GM12878 (cell line): ENCODE measurements around the gene PTPRM. TPM values are rescaled to one million over a fixed set of nuclear protein-coding genes. Genes with fewer than 3 reads are reported as not detected.

Experiments
- ATAC-seq: fragments of 200-7000 bp; cut with Tn5 transposase; 3 replicates; pipeline ENCODE4 v1.9.1; 2020; ENCODE audit warnings: mild to moderate bottlenecking, moderate library complexity
- BruUV-seq: library from RNA; stranded (reverse); fragments of 400-500 nt; replicated peaks from 2 replicates; lab custom pipeline; 2021; lab: Mats Ljungman, UMichigan
- CTCF ChIA-PET: fragments of 300-600 bp; sonication (Branson Sonifier 250); formaldehyde crosslinking; extraction: SDS; loops from one replicate; lab custom pipeline; 2021; ENCODE audit warnings: inconsistent platforms; lab: Yijun Ruan, JAX
- POLR2A ChIA-PET: fragments of 350-600 bp; formaldehyde crosslinking; extraction: SDS; loops from one replicate; lab custom pipeline; 2021; ENCODE audit warnings: inconsistent platforms; lab: Charles Lee
- RAD21 ChIA-PET: fragments of 300-600 bp; sonication (Branson Sonifier 250); formaldehyde crosslinking; loops from one replicate; lab custom pipeline; 2023; ENCODE audit warnings: antibody characterized with exemption; ENCODE audit not compliant: unreplicated experiment; lab: Charles Lee
- SMC1A ChIA-PET: fragments of 300-600 bp; sonication (Branson Sonifier 250); formaldehyde crosslinking; loops from one replicate; lab custom pipeline; 2023; ENCODE audit not compliant: unreplicated experiment, uncharacterized antibody; lab: Charles Lee
- DNase-seq: peaks from one replicate; pipeline ENCODE4 v3.0.0-alpha.2; 2011; ENCODE audit warnings: low read depth, low spot score
- FAIRE-seq: peaks from 3 replicates; lab custom pipeline; 2011; peaks lifted over from hg19 to GRCh38; lab: Jason Lieb, UNC
- H2AFZ ChIP-seq: 2 replicates; pipeline ENCODE4 v1.6.0; 2011; ENCODE audit warnings: low read depth, low read length, control low read depth; ENCODE audit not compliant: control insufficient read depth
- H3K27ac ChIP-seq: 2 replicates; pipeline ENCODE4 v1.5.1; 2011; ENCODE audit warnings: control low read depth; ENCODE audit not compliant: control insufficient read depth, insufficient read depth
- H3K27me3 ChIP-seq, 2 experiments: replicated peaks in 1 of 2; 2 replicates each; pipeline versions ENCODE4 v1.6.0 to v1.6.1; 2011; ENCODE audit warnings: low read length in 1 of 2; ENCODE audit not compliant: control insufficient read depth in 2 of 2, insufficient read depth in 2 of 2
- H3K36me3 ChIP-seq, 2 experiments: 2 replicates each; pipeline ENCODE4 v1.5.1; 2011; ENCODE audit warnings: low read length in 1 of 2; ENCODE audit not compliant: control insufficient read depth in 2 of 2, insufficient read depth in 2 of 2
- H3K4me1 ChIP-seq: 2 replicates; pipeline ENCODE4 v1.6.1; 2011; ENCODE audit warnings: mild to moderate bottlenecking, low read length, moderate library complexity, mixed read lengths; ENCODE audit not compliant: control insufficient read depth, insufficient read depth
- H3K4me2 ChIP-seq: 2 replicates; pipeline ENCODE4 v1.6.0; 2011; ENCODE audit warnings: control low read depth; ENCODE audit not compliant: control insufficient read depth, insufficient read depth
- H3K4me3 ChIP-seq: fragments of 200-600 bp; sonication (generic); 2 replicates; pipeline ENCODE4 v1.5.1; 2016
- H3K79me2 ChIP-seq: 2 replicates; pipeline ENCODE4 v1.6.0; 2011; ENCODE audit warnings: low read length; ENCODE audit not compliant: control insufficient read depth, insufficient read depth
- H3K9ac ChIP-seq: 2 replicates; pipeline ENCODE4 v1.8.0; 2011; ENCODE audit warnings: low read length, control low read depth, mixed read lengths; ENCODE audit not compliant: control insufficient read depth, insufficient read depth
- H3K9me3 ChIP-seq: replicated peaks from 3 replicates; pipeline ENCODE4 v1.5.1; 2011; ENCODE audit warnings: mild to moderate bottlenecking, low read length; ENCODE audit not compliant: control insufficient read depth, insufficient read depth
- H4K20me1 ChIP-seq: 2 replicates; pipeline ENCODE4 v1.6.0; 2011; ENCODE audit not compliant: control insufficient read depth, insufficient read depth
- BMI1 ChIP-seq: fragments of 450-650 bp; IDR thresholded peaks from 2 replicates; pipeline ENCODE4 v1.6.1; 2016; ENCODE audit warnings: mild to moderate bottlenecking, moderate library complexity, borderline replicate concordance
- BRCA1 ChIP-seq: IDR thresholded peaks from 2 replicates; pipeline ENCODE4 v1.6.1; 2011; ENCODE audit warnings: low read depth, low read length, improper control_type of control experiment
- FOS ChIP-seq: IDR thresholded peaks from 3 replicates; pipeline ENCODE4 v1.6.1; 2011; ENCODE audit warnings: borderline replicate concordance; ENCODE audit not compliant: insufficient read length; ENCODE audit errors: extremely low read depth
- GATAD2B ChIP-seq: fragments of 450-650 bp; conservative IDR thresholded peaks from 2 replicates; pipeline ENCODE4 v1.6.1; 2017; ENCODE audit warnings: low read depth, mild to moderate bottlenecking, moderate library complexity
- MTA3 ChIP-seq: IDR thresholded peaks from 2 replicates; pipeline ENCODE4 v1.6.1; 2012; ENCODE audit warnings: low read length, inconsistent platforms, borderline replicate concordance
- MYC ChIP-seq: IDR thresholded peaks from 2 replicates; pipeline ENCODE4 v1.6.1; 2011; ENCODE audit warnings: mild to moderate bottlenecking, low read length, moderate library complexity, inconsistent platforms; ENCODE audit not compliant: insufficient read depth, insufficient replicate concordance, insufficient read length, severe bottlenecking
- NFYA ChIP-seq: IDR thresholded peaks from 2 replicates; pipeline ENCODE4 v1.6.1; 2011; ENCODE audit warnings: low read depth, mild to moderate bottlenecking, low read length, improper control_type of control experiment, borderline replicate concordance
- NFYB ChIP-seq: IDR thresholded peaks from 2 replicates; pipeline ENCODE4 v1.6.1; 2011; ENCODE audit warnings: low read depth, mild to moderate bottlenecking, low read length, improper control_type of control experiment, moderate library complexity; ENCODE audit not compliant: insufficient read depth
- NKRF ChIP-seq: fragments of 450-650 bp; conservative IDR thresholded peaks from 2 replicates; pipeline ENCODE4 v1.6.1; 2017; ENCODE audit warnings: mild to moderate bottlenecking, moderate library complexity
- PRDM15 ChIP-seq: fragments of 450-650 bp; formaldehyde crosslinking; IDR thresholded peaks from 2 replicates; pipeline ENCODE4 v1.4.0; 2020; ENCODE audit warnings: mild to moderate bottlenecking, moderate library complexity
- SIN3A ChIP-seq: IDR thresholded peaks from 2 replicates; pipeline ENCODE4 v1.6.1; 2012; ENCODE audit warnings: low read depth, low read length, improper control_type of control experiment
- SREBF1 ChIP-seq: IDR thresholded peaks from 2 replicates; pipeline ENCODE4 v1.6.1; 2012; ENCODE audit warnings: mild to moderate bottlenecking, low read length
- TARDBP ChIP-seq: IDR thresholded peaks from 2 replicates; pipeline ENCODE4 v1.6.1; 2016; ENCODE audit warnings: borderline replicate concordance
- WRNIP1 ChIP-seq: IDR thresholded peaks from 2 replicates; pipeline ENCODE4 v1.6.1; 2011; ENCODE audit warnings: low read depth, low read length, improper control_type of control experiment, borderline replicate concordance
- YBX1 ChIP-seq: fragments of 450-650 bp; IDR thresholded peaks from 2 replicates; pipeline ENCODE4 v1.6.1; 2016; ENCODE audit warnings: antibody characterized with exemption
- WGBS: methylation state at CpG from one replicate; pipeline ENCODE4 v1.1.6; 2016; ENCODE audit warnings: low lambda C conversion rate; ENCODE audit not compliant: insufficient replicate concordance, insufficient coverage; ENCODE audit errors: missing lambda C conversion rate; 5-methylcytosine and 5-hydroxymethylcytosine counted together
- in situ Hi-C: fragments of 300-500 bp; cut with MboI; formaldehyde crosslinking; loops from 9 replicates; pipeline ENCODE4 v1.14.3; 2018; ENCODE audit warnings: mixed read lengths
- intact Hi-C: fragments of 100-400 bp; cut with micrococcal nuclease; formaldehyde crosslinking; loops from one replicate; pipeline ENCODE4 v1.14.2; 2022; ENCODE audit not compliant: unreplicated experiment
- polyA plus RNA-seq, 11 experiments: library from polyadenylated mRNA; depleted of rRNA in 4 of 11; unstranded in 6 of 11; stranded (reverse) in 5 of 11; fragments of >200 nt; fragmentation: Nextera tagmentation in 4 of 11; fragmentation: Illumina TruSeq in 1 of 11; extraction: Ambion mirVana in 4 of 11; extraction: Trizol in 1 of 11; gene quantifications; 1 replicate in 1 of 11; 2 replicates in 10 of 11; pipeline versions ENCODE4 v1.2.1 to v1.2.3, GENCODE V29; 2011 to 2016; ENCODE audit warnings: inconsistent platforms in 2 of 11, missing spikeins in 2 of 11, low read depth in 1 of 11
- total RNA-seq, 4 experiments: library from RNA; depleted of rRNA in 3 of 4; stranded (reverse); fragments of >200 nt in 3 of 4; fragmentation: Illumina TruSeq in 1 of 4; extraction: Trizol in 1 of 4; gene quantifications; 2 replicates each; pipeline versions ENCODE4 v1.2.1 to v1.2.3, GENCODE V29; 2013 to 2021
- TF ChIP-seq, protein P1 (sequence below): fragments of 450-650 bp; IDR thresholded peaks from 2 replicates; pipeline ENCODE4 v1.6.1; 2017; ENCODE audit warnings: borderline replicate concordance

Gene PTPRM
- total and polyA plus RNA-seq, 10 of the 15 experiments (the other 5 are each of a cell fraction or from before 2014, with no cell fraction given): 0.07 to 22.6 (median 0.60) TPM

DNA sequence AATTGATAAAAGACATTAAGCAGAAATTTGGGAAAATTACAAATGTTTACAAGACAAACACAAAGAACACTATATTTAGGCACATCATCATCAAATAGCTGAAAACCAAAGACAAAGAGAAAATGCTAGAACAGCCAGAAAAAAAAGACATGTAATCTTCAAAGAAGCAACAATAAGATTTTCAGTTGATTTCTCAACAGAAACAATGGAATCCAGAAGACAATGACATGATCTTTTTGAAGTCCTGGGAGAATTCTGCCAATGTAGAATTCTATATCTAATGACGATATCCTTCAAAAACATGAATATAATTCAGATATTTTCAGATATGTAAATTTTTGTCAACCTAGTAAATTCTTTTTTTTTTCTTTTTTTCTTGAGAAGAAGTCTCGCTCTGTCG, 179.0 kb downstream of the PTPRM start:
- Histone ChIP-seq H3K27me3 (no peaks in the 10 kb centered on the region), H3K9me3 (no peaks in the 10 kb centered on the region)
- SMC1A ChIA-PET: no interaction called here

More for the DNA sequence above, 179.0 kb downstream of the PTPRM start:
- ChIA-PET CTCF (no interaction called here), RAD21 (no interaction called here), POLR2A (no interaction called here)
- FAIRE-seq (no peak), ATAC-seq (no peak), DNase-seq (no peak)
- in situ Hi-C loops: no loop called here
- no TSS peak for BruUV-seq
- Histone ChIP-seq H2AFZ (no peak overlapping the region), H3K79me2 (no peaks in the 10 kb centered on the region), H4K20me1 (no peaks in the 10 kb centered on the region), H3K9ac (no peak overlapping the region), H3K4me2 (no peak overlapping the region), H3K4me1 (no peaks in the 10 kb centered on the region), H3K36me3 (no peaks in the 10 kb centered on the region), H3K4me3 (no peak overlapping the region), H3K27ac (no peak overlapping the region)
- WGBS: 39% methylated on average over 3 of the region's 3 CpGs
- TF ChIP-seq FOS (no peak), NKRF (no peak), PRDM15 (CRISPR knock-in tag) (no peak), MYC (no peak), NFYB (no peak), MTA3 (no peak), BMI1 (no peak), BRCA1 (no peak), SIN3A (no peak), SREBF1 (no peak), WRNIP1 (no peak), TARDBP (no peak), NFYA (no peak), GATAD2B (no peak), YBX1 (no peak)
- TF ChIP-seq, protein P1, sequence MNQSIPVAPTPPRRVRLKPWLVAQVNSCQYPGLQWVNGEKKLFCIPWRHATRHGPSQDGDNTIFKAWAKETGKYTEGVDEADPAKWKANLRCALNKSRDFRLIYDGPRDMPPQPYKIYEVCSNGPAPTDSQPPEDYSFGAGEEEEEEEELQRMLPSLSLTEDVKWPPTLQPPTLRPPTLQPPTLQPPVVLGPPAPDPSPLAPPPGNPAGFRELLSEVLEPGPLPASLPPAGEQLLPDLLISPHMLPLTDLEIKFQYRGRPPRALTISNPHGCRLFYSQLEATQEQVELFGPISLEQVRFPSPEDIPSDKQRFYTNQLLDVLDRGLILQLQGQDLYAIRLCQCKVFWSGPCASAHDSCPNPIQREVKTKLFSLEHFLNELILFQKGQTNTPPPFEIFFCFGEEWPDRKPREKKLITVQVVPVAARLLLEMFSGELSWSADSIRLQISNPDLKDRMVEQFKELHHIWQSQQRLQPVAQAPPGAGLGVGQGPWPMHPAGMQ: no peak
- intact Hi-C loops: no loop called here
